Loucy (cell line): Measurements from ENCODE around the gene FAT1.

Experiments used
- H2AFZ ChIP-seq: fragments of 200-600 bp; sonication (generic); 2 replicates; pipeline ENCODE4 v1.6.0; 2016; ENCODE audit warnings: antibody characterized with exemption, mild to moderate bottlenecking, low read length, moderate library complexity
- H3F3A ChIP-seq: fragments of 200-600 bp; 2 replicates; pipeline ENCODE4 v1.6.0; 2016; ENCODE audit warnings: antibody characterized with exemption, low read depth, mild to moderate bottlenecking
- H3K27me3 ChIP-seq: fragments of 200-600 bp; sonication (generic); 2 replicates; pipeline ENCODE4 v1.6.1; 2014; ENCODE audit warnings: low read length, mild to moderate bottlenecking; ENCODE audit not compliant: insufficient read depth, poor library complexity, severe bottlenecking
- H3K36me3 ChIP-seq: fragments of 200-600 bp; sonication (generic); 2 replicates; pipeline ENCODE4 v1.6.1; 2016; ENCODE audit warnings: low read length; ENCODE audit not compliant: insufficient read depth
- H3K4me1 ChIP-seq: fragments of 200-600 bp; sonication (generic); 2 replicates; pipeline ENCODE4 v1.5.1; 2014; ENCODE audit warnings: low read length, mild to moderate bottlenecking; ENCODE audit not compliant: insufficient read depth, poor library complexity, severe bottlenecking
- H3K4me2 ChIP-seq: fragments of 200-600 bp; sonication (generic); 2 replicates; pipeline ENCODE4 v1.6.0; 2014; ENCODE audit warnings: antibody characterized with exemption, low read length, low read depth, mild to moderate bottlenecking; ENCODE audit not compliant: poor library complexity, severe bottlenecking
- H3K4me3 ChIP-seq: fragments of 200-600 bp; sonication (generic); 2 replicates; pipeline ENCODE4 v1.5.1; 2014; ENCODE audit warnings: low read length, mild to moderate bottlenecking, mixed read lengths; ENCODE audit not compliant: poor library complexity, severe bottlenecking
- H3K79me2 ChIP-seq: fragments of 200-600 bp; sonication (generic); 2 replicates; pipeline ENCODE4 v1.6.1; 2014; ENCODE audit warnings: low read length; ENCODE audit not compliant: insufficient read depth
- H3K9ac ChIP-seq: fragments of 200-600 bp; sonication (generic); 2 replicates; pipeline ENCODE4 v1.6.0; 2014; ENCODE audit warnings: mild to moderate bottlenecking, low read depth, low read length, moderate library complexity; ENCODE audit not compliant: poor library complexity, severe bottlenecking
- H3K9me2 ChIP-seq: fragments of 200-600 bp; sonication (generic); replicated peaks from 2 replicates; pipeline ENCODE4 v1.6.1; 2016; ENCODE audit warnings: low read depth, low read length, mixed read lengths
- H3K9me3 ChIP-seq: fragments of 200-600 bp; sonication (generic); 2 replicates; pipeline ENCODE4 v1.6.1; 2014; ENCODE audit warnings: mild to moderate bottlenecking, antibody characterized with exemption, low read length, low read depth; ENCODE audit not compliant: insufficient read depth
- H4K20me1 ChIP-seq: fragments of 200-600 bp; sonication (generic); 2 replicates; pipeline ENCODE4 v1.6.0; 2014; ENCODE audit warnings: antibody characterized with exemption, low read length, mild to moderate bottlenecking; ENCODE audit not compliant: insufficient read depth, poor library complexity, severe bottlenecking
- EZH2phosphoT487 ChIP-seq: fragments of 200-600 bp; IDR thresholded peaks from 2 replicates; pipeline ENCODE4 v1.6.1; 2018; ENCODE audit warnings: antibody characterized with exemption, mild to moderate bottlenecking, moderate library complexity, borderline replicate concordance
- TF ChIP-seq, protein P1 (sequence below): fragments of 200-600 bp; sonication (generic); conservative IDR thresholded peaks from 2 replicates; pipeline ENCODE4 v1.5.1; 2014; ENCODE audit warnings: mild to moderate bottlenecking, antibody characterized with exemption, low read length

Gene FAT1

DNA sequence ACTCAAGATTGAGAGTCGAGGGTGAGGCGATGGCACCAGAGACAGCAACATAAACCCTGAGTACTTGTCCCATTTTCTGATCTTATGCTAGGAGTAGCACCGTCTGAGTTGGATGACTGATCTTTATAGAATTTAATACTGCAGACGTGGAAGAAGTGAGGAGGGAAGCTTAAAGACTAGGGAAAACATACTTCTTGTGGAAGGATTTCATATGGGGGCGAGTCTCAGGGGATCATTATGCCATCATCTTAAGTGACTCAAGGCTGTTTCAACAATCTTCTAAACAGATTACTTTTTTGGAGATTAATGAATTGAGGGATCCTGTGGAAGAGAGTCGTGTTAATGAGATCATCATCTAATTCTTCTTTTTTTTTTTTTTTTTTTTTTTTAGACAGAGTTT is 17.2 kb upstream of the FAT1 start:
- Histone ChIP-seq H4K20me1 (no peaks in the 10 kb centered on the region), H3F3A (no peaks in the 10 kb centered on the region), H3K4me2 (no peak overlapping the region), H3K36me3 (no peaks in the 10 kb centered on the region), H2AFZ (no peak overlapping the region), H3K9me3 (no peaks in the 10 kb centered on the region), H3K4me1 (no peaks in the 10 kb centered on the region), H3K9me2 (no peaks in the 10 kb centered on the region), H3K4me3 (no peak overlapping the region), H3K27me3 (no peaks in the 10 kb centered on the region), H3K9ac (no peak overlapping the region), H3K79me2 (no peaks in the 10 kb centered on the region)
- TF ChIP-seq EZH2phosphoT487: no peak
- TF ChIP-seq, protein P1, sequence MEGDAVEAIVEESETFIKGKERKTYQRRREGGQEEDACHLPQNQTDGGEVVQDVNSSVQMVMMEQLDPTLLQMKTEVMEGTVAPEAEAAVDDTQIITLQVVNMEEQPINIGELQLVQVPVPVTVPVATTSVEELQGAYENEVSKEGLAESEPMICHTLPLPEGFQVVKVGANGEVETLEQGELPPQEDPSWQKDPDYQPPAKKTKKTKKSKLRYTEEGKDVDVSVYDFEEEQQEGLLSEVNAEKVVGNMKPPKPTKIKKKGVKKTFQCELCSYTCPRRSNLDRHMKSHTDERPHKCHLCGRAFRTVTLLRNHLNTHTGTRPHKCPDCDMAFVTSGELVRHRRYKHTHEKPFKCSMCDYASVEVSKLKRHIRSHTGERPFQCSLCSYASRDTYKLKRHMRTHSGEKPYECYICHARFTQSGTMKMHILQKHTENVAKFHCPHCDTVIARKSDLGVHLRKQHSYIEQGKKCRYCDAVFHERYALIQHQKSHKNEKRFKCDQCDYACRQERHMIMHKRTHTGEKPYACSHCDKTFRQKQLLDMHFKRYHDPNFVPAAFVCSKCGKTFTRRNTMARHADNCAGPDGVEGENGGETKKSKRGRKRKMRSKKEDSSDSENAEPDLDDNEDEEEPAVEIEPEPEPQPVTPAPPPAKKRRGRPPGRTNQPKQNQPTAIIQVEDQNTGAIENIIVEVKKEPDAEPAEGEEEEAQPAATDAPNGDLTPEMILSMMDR: no peak

DNA sequence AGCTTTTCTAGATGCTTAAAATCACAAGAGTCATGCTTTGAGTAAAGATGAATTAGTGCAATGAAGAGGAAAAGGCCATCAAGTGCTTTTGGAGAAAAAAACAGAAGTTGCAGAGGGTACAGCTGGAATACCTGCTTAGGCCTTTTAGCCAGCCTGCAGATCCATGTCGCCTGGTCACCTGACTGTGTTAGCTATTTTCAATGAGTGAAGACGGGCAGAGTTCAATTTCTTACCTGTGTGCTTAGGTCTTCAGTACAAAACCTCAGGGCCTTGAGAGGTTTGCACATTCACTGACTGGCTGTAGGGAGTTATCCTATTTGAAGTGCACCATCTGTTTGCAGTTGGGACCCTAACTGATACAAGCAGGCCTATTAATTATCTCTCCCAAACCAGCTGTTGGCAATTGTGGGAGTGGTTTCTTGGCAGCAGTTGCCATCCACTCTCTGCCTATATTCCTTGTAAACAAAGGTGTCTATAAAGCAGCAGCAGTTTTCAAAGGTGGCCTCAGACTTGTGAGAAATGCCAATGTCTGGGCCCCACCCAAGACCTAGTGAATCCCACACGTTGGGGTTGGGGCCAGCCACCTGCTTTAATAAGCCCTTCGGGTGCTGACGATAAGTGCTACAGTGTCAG is 16.3 kb upstream of the FAT1 start:
- Histone ChIP-seq H3K79me2 (no peaks in the 10 kb centered on the region), H3K9ac (no peak overlapping the region), H3K36me3 (no peaks in the 10 kb centered on the region), H3K27me3 (no peaks in the 10 kb centered on the region), H3K4me2 (no peak overlapping the region), H3K9me3 (no peaks in the 10 kb centered on the region), H3K4me3 (no peak overlapping the region), H3K9me2 (no peaks in the 10 kb centered on the region), H4K20me1 (no peaks in the 10 kb centered on the region), H3K4me1 (no peaks in the 10 kb centered on the region), H2AFZ (no peak overlapping the region), H3F3A (no peaks in the 10 kb centered on the region)
- TF ChIP-seq EZH2phosphoT487: no peak
- TF ChIP-seq, protein P1: no peak

DNA sequence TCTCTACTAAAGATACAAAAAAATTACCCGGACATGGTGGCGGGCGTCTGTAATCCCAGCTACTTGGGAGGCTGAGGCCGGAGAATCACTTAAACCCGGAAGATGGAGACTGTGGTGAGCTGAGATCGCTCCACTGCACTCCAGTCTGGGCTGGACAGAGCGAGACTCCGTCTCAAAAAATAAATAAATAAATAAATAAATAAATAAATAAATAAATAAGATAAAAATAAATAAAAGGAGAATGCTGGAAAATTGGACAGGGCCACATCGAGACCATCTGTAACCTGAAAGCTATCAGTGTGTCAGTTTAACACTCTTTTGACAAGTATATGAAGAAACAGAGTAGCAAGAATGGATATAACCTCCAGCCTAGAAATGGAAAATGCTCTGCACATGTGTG is 15.7 kb upstream of the FAT1 start:
- Histone ChIP-seq H3K9me3 (no peaks in the 10 kb centered on the region), H3K27me3 (no peaks in the 10 kb centered on the region), H3F3A (no peaks in the 10 kb centered on the region), H3K4me3 (no peak overlapping the region), H3K9me2 (no peaks in the 10 kb centered on the region), H3K79me2 (no peaks in the 10 kb centered on the region), H4K20me1 (no peaks in the 10 kb centered on the region), H3K4me1 (no peaks in the 10 kb centered on the region), H3K9ac (no peak overlapping the region), H3K36me3 (no peaks in the 10 kb centered on the region), H3K4me2 (no peak overlapping the region), H2AFZ (no peak overlapping the region)
- TF ChIP-seq, protein P1: no peak
- TF ChIP-seq EZH2phosphoT487: no peak
